ENCODE results near the gene NT5C1A. TPM values are rescaled to one million over a fixed set of nuclear protein-coding genes. Genes with fewer than 3 reads are reported as not detected.

Gene NT5C1A
- total RNA-seq, result not detected in 2 replicates

DNA sequence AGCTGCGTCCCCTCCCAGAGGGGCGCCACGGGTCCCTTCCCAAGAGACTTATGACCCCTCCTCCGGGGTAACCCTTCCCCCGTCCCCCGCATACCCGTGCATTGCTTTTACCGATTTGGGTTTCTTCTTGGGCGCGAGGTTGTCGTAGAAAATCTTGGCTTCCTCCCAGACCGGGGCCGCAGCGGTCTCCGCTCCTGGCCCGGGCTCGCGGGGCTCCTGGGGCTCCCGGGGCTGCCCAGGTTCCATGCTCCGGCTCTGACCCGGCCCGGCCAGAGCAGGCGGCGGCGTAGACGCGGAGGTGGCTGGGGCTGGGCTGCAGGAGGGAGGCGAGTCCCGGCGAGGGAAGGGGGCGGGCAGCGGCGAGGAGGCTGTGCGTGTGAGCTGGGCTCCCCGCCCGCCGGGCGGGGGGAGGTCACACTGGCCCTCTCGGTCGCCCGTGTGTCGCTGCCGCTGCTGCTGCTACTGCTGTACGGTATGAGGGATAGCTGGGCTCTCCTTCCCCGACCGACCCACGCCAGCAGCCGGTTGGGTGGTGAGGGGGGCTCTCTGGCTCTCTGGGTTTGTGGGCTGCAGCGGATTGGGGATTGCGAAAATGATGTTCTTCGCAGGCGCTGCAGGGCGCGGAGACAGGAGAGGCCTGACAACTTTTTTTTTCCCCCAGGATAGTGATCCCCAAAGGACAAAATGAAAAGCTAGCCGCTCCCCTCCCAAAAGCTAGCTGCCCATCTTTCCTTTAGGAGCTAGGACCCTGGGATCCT, at the start of gene NT5C1A:
TSS of gene NT5C1A (minus strand) at position 315 of the 758 bp plus-strand sequence. CDS start at position 246, 69 bp downstream.

GRCh38 chr1:39691383-39692151, 19.7 kb upstream of the NT5C1A start, which contains the start of gene HPCAL4:
TSS of gene HPCAL4 (minus strand) at chr1:39691433. CDS start at chr1:39684603, 6,830 bp downstream.

GRCh38 chr1:39639305-39640130, 32.4 kb downstream of the NT5C1A start, which contains the start of gene HEYL:
TSS of gene HEYL (minus strand) at chr1:39639643. CDS start at chr1:39639625, 18 bp downstream.

Other genes starting within 250 kb of the NT5C1A start
- gene BMP8A, start 180.5 kb downstream of the NT5C1A start, total RNA-seq, result 0.14 TPM in 1 of 2 replicates, not detected in the other
- 194 and 213 TPM in 2 replicates for gene PABPC4, start 95.3 kb downstream of the NT5C1A start, total RNA-seq
- gene HEYL, start 32.5 kb downstream of the NT5C1A start, total RNA-seq, result not detected in 2 replicates
- not detected in 2 replicates for gene HPCAL4, start 19.3 kb upstream of the NT5C1A start, total RNA-seq
- gene PPIE, start 66.8 kb upstream of the NT5C1A start, total RNA-seq, result 34.2 and 36.6 TPM in 2 replicates
- 1.5 and 1.6 TPM in 2 replicates for gene OXCT2, start 99.2 kb upstream of the NT5C1A start, total RNA-seq
- gene BMP8B, start 116.8 kb upstream of the NT5C1A start, total RNA-seq, result under 0.01 and 0.22 TPM in 2 replicates
- gene TRIT1, start 211.4 kb upstream of the NT5C1A start, total RNA-seq, result 25.3 and 30.1 TPM in 2 replicates
- gene MYCL, start 229.8 kb upstream of the NT5C1A start, total RNA-seq, result 2.1 and 3.0 TPM in 2 replicates

All from thoracic aorta endothelial cell (primary cell).